Activated naive CD8-positive, alpha-beta T cell treated with anti-CD3 and anti-CD28 coated beads, Interleukin-2, amount 10 ng/mL, durations not matched to agents 7 days and 5 days (primary cell): ENCODE results near the gene FAM210A. TPM values are rescaled to one million over a fixed set of nuclear protein-coding genes. Genes with fewer than 3 reads are reported as not detected.
A peak's percentile ranks its signal among the peaks of the same experiment; 100 is the strongest.
"Not testable (repeated sequence)": the region's sequence is repeated elsewhere in the genome, so short reads cannot be mapped to it uniquely, and the experiment has no call there.

Experiments
- ATAC-seq: fragments of 150-1000 bp; cut with Tn5 transposase; one replicate; pipeline ENCODE4 v1.10.0; 2021; ENCODE audit warnings: low read depth, moderate library complexity
- POLR2A ChIA-PET: fragments of 350-600 bp; sonication (Branson Sonifier 250); formaldehyde crosslinking; loops from one replicate; lab custom pipeline; 2021; ENCODE audit warnings: antibody characterized with exemption; lab: Charles Lee
- DNase-seq: peaks from one replicate; pipeline ENCODE4 v3.0.0; 2021
- H3K27ac Mint-ChIP-seq: one replicate; pipeline ENCODE4 v1.8.0; 2022; ENCODE audit warnings: mild to moderate bottlenecking, mixed read lengths
- H3K27me3 Mint-ChIP-seq: one replicate; pipeline ENCODE4 v1.8.0; 2022; ENCODE audit warnings: mild to moderate bottlenecking, moderate library complexity, mixed read lengths
- H3K36me3 Mint-ChIP-seq: one replicate; pipeline ENCODE4 v1.8.0; 2021; ENCODE audit warnings: mild to moderate bottlenecking, mixed read lengths
- H3K4me1 Mint-ChIP-seq: one replicate; pipeline ENCODE4 v1.8.0; 2021; ENCODE audit warnings: mixed read lengths
- H3K4me3 Mint-ChIP-seq: one replicate; pipeline ENCODE4 v1.8.0; 2022; ENCODE audit warnings: mild to moderate bottlenecking, moderate library complexity, mixed read lengths
- H3K9me3 Mint-ChIP-seq: one replicate; pipeline ENCODE4 v1.8.0; 2021; ENCODE audit warnings: mixed read lengths
- total RNA-seq, 2 experiments: library from RNA; stranded (reverse); gene quantifications; one replicate each; pipeline ENCODE4 v1.2.3, GENCODE V29; 2021

The FAM210A gene
- total RNA-seq, 2 experiments from 2014 or later: 21.6 to 25.5 TPM

DNA sequence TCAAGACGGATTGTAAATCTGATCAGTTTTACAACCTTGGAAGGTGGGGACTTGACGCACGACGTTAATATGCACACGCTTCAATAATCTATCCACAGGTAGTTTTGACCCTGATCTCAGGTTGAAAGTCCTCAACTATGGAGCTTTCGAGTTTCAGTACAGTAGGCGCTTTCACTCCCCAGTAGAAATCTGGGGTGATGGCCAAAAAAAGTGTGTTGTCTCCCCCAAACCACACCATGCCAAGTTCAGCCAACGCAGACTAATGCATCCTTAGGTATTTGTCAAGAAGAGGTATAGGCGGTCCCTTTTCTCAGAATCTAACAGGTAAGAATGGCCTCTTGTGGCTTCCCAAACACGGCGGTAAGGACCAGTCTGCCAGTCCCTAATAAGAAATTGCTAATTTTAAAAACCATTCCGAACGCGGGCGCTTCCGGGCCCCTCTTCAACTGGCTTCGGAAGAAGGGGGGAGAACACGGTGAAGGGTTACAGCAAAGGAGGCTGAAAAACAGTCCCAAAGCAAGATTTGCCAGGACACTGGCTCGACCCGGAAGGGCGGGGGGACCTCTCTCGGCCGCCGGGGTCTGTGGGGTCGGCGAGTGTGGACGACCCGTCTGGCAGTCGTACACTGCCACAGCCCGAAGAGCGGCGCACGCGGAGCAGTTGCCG is 659 bp downstream of the FAM210A start:
- H3K9me3 Mint-ChIP-seq: no peaks in the 10 kb centered on the region
- peaks cover 36% of the 10 kb centered on the region for H3K36me3 Mint-ChIP-seq
- H3K4me3 Mint-ChIP-seq: peak overlapping the region; percentile 97
- H3K27ac Mint-ChIP-seq: peak overlapping the region; percentile 95
- peaks cover 45% of the 10 kb centered on the region for H3K4me1 Mint-ChIP-seq
- ATAC-seq (peak; percentile 3), DNase-seq (no peak)
- POLR2A ChIA-PET: interaction anchor here (1.2 kb wide), 1 partner anchor 112 kb away, joined by 4 read pairs; no protein-coding TSS in a partner anchor
- H3K27me3 Mint-ChIP-seq: no peaks in the 10 kb centered on the region

DNA sequence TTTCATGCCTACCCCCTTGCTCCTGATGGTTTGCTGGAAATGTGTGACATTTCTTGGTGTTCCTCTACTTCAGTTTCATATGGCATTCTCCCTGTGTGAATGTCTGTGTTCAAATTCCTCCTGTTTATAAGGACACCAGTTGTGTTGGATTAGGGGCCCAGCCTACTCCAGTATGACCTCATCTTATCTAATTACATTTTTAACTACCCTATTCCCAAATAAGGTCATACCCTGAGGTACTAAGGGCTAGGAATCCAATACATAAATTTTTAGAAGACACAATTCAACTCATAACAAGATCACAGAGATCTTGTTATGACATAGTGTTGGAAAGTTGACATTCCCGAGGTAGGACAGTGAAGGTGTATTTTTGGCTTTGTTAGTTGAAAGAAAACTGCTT is 5.5 kb downstream of the FAM210A start:
- peaks cover 55% of the 10 kb centered on the region for H3K36me3 Mint-ChIP-seq
- H3K27me3 Mint-ChIP-seq: no peaks in the 10 kb centered on the region
- H3K27ac Mint-ChIP-seq: no peak overlapping the region
- H3K4me3 Mint-ChIP-seq: no peak overlapping the region
- ATAC-seq: no peak
- H3K9me3 Mint-ChIP-seq: peaks cover 6% of the 10 kb centered on the region
- DNase-seq: no peak
- POLR2A ChIA-PET: no interaction called here
- H3K4me1 Mint-ChIP-seq: peaks cover 21% of the 10 kb centered on the region

DNA sequence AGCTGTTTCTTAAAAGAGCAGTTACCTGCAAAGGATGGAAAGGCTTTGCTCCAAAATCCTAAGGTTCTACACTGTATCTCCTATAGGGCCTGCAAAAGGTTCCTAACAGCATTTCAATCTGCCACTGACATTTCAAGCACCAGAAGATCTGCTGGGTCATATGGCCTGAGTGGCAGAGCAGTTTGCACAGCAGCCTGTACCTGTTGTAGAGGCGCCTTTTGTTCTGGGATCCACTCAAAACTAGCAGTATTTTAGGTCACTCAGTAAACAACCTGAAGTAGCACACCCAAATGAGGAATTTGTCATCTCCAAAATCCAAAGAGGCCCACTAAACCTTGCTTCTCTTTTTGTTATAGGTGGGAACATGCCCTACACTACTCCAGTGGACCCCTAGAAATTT is 6.2 kb downstream of the FAM210A start:
- H3K9me3 Mint-ChIP-seq: peaks cover 6% of the 10 kb centered on the region
- POLR2A ChIA-PET: no interaction called here
- peaks cover 53% of the 10 kb centered on the region for H3K36me3 Mint-ChIP-seq
- H3K27ac Mint-ChIP-seq: no peak overlapping the region
- H3K27me3 Mint-ChIP-seq: no peaks in the 10 kb centered on the region
- no peak overlapping the region for H3K4me3 Mint-ChIP-seq
- DNase-seq (no peak), ATAC-seq (no peak)
- peaks cover 18% of the 10 kb centered on the region for H3K4me1 Mint-ChIP-seq

DNA sequence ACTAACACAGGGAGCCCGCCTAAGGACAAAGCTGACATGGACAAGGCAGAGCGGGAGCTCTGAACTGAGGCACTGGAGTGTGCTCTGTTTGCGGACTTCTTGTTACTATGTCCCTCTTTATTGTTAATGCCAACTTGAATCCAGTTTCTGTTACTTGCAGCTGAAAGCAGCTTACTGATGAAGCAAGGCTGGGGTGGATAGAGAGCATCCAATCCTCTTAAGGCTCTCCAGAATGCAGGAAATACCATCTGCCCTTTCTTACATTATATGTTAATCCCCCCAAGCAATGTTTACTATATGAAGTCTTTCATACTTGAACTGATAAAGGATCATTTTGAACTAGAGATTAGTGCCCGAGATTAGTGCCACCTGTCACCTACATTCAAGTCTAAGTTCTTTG is 9.4 kb downstream of the FAM210A start:
- POLR2A ChIA-PET: no interaction called here
- Mint-ChIP-seq H3K4me3 (no peak overlapping the region), H3K27ac (no peak overlapping the region), H3K4me1 (peaks cover 5% of the 10 kb centered on the region), H3K27me3 (no peaks in the 10 kb centered on the region), H3K36me3 (peaks cover 51% of the 10 kb centered on the region), H3K9me3 (peaks cover 6% of the 10 kb centered on the region)
- DNase-seq: no peak
- no peak for ATAC-seq

DNA sequence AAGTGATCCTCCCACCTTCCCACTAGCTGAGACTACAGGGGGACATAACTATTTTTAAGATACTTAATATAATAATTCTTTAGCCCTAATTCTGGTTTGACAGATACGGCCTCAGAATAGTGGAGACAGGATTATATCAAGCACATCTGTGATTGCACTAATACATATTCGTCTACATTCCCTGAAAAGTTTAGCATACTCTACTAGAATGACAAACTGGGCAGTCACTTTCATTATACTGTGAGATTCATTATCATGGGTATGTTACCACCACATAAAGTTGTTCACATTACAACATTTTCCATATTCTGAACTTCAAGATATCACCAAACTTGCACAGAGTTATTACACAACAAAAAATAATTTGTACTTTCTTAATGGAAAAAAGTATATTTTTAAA is 11.0 kb downstream of the FAM210A start:
- H3K4me3 Mint-ChIP-seq: no peak overlapping the region
- DNase-seq: no peak
- H3K4me1 Mint-ChIP-seq: peaks cover 6% of the 10 kb centered on the region
- H3K27me3 Mint-ChIP-seq: no peaks in the 10 kb centered on the region
- ATAC-seq: no peak
- peaks cover 48% of the 10 kb centered on the region for H3K36me3 Mint-ChIP-seq
- H3K9me3 Mint-ChIP-seq: peaks cover 6% of the 10 kb centered on the region
- POLR2A ChIA-PET: no interaction called here
- H3K27ac Mint-ChIP-seq: no peak overlapping the region

DNA sequence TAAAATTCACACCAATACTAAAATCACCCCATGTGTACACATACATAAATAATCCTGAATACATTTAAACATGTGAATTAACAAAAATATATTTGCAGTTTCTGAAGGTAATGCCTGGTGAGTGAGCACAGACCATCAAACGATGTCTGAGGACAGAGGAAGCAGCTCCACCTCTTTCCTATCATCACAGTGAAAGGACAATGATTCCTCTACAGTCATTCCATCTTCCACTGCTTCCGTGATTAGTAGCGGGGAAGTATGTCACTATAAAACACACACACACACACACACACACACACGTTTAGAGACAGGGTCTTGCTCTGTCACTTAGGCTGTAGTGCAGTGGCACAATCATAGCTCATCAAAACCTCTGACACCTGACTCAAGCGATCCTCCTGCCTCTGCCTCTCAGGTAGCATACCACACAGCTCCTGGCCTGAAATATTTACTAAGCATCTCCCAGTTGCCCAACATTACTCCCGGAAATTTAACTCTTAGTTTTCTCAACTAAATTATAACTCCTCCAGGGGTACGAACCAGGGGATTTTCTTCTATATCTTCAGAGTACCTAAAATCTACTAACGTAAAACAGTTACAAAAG is 12.8 kb downstream of the FAM210A start:
- Mint-ChIP-seq H3K27ac (no peak overlapping the region), H3K4me3 (no peak overlapping the region), H3K36me3 (peaks cover 52% of the 10 kb centered on the region), H3K27me3 (no peaks in the 10 kb centered on the region), H3K4me1 (peaks cover 6% of the 10 kb centered on the region), H3K9me3 (peaks cover 9% of the 10 kb centered on the region)
- POLR2A ChIA-PET: no interaction called here
- DNase-seq (no peak), ATAC-seq (no peak)

DNA sequence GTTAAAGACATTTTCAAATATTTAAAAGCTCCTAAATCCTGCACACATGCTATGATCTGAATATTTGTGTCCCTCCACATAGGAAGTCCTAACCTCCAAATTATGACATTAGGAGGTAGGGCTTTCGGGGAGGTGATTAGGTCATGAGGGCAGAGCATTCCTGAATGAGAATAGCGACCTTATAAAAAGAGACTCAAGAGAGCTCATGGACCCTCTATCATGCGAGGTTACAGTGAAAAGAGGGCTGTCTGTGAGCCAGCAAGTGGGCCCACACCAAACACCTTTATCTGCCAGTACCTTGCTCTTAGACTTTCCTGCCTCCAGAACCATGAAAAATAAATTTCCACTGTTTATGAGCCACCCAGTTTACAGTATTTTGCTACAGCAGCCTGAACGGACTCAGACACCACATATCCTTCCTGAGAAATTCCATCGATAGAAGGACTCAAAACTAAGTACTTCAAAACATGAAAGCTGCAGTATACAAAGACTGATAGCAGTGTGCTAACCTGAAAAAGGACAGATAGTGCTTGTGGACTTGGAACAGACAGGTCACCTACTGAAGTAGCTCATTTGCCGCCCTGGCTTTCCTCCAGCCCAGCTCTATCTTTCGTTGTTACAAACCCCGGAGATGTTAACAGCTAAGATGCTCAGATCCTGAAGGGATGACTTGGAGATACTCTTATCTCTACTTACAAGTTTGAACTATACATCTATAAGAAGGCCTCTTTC is 13.8 kb downstream of the FAM210A start:
- POLR2A ChIA-PET: no interaction called here
- ATAC-seq (no peak), DNase-seq (no peak)
- Mint-ChIP-seq H3K9me3 (peaks cover 9% of the 10 kb centered on the region), H3K4me1 (peaks cover 6% of the 10 kb centered on the region), H3K27ac (no peak overlapping the region), H3K36me3 (peaks cover 48% of the 10 kb centered on the region), H3K4me3 (no peak overlapping the region), H3K27me3 (no peaks in the 10 kb centered on the region)

DNA sequence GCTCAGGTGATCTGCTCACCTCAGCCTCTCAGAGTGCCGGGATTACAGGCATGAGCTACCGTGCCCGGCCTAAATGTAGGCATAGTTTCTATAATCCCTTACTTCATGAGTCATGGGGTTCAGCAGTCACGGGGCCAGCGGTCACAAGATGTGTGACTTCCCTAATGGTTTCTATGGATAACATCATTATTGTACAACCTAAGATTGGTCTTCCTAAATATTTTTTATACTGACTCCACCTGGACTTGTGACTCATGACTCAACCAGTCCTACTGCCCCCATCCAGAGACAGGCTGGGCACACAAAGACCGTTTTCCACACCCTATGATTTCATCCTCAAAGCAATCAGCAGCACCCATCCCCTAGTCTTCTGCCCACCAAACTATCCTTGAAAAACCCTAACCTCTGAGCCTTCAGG is 15.9 kb downstream of the FAM210A start:
- Mint-ChIP-seq H3K36me3 (peaks cover 57% of the 10 kb centered on the region), H3K4me1 (peaks cover 6% of the 10 kb centered on the region), H3K9me3 (peaks cover 8% of the 10 kb centered on the region), H3K4me3 (no peak overlapping the region), H3K27me3 (no peaks in the 10 kb centered on the region), H3K27ac (no peak overlapping the region)
- no peak for DNase-seq
- ATAC-seq: no peak
- POLR2A ChIA-PET: no interaction called here

DNA sequence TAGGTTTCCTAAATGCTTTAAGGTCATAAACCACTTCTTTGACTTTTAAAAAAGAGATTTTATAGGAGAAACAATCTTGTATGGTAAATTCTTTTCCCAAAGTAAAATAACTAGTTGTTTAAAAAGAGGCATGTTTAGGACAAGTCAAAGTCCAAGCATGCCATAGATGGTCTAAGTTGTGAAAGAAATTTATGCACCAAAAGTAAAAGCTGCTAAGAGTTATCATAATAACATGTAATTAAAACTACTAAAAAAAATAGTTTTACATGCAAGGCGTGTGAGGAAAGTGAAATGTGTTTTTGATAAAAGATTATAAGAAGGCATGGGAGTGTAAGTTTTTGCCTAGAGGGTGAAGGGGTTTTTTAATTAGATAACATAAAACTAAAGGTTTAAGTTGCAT is 22.5 kb downstream of the FAM210A start:
- no peaks in the 10 kb centered on the region for H3K27me3 Mint-ChIP-seq
- DNase-seq (no peak), ATAC-seq (no peak)
- POLR2A ChIA-PET: no interaction called here
- H3K9me3 Mint-ChIP-seq: peaks cover 31% of the 10 kb centered on the region
- no peak overlapping the region for H3K4me3 Mint-ChIP-seq
- H3K4me1 Mint-ChIP-seq: no peaks in the 10 kb centered on the region
- H3K27ac Mint-ChIP-seq: no peak overlapping the region
- peaks cover 68% of the 10 kb centered on the region for H3K36me3 Mint-ChIP-seq

DNA sequence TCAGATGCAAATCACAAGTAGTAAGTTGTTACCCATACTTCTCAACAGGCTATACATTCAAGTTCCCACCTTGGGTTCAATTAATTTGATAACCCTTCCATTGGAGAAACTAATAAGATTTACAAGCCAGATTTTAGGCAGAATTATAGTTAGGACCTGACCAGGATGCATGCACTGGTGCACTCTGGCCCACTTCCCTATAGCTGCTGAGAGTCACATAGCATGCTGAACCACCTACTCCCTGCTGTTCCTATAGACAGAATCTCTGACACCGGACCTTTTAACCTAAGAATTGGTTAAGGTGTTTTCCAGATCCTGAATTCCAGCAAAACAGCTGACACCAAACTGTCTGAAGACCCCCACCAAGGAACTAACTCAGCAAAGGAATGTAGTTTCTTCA is 26.2 kb downstream of the FAM210A start:
- Mint-ChIP-seq H3K27ac (no peak overlapping the region), H3K36me3 (peaks cover 62% of the 10 kb centered on the region), H3K9me3 (peaks cover 31% of the 10 kb centered on the region), H3K4me1 (peaks cover 2% of the 10 kb centered on the region), H3K4me3 (no peak overlapping the region), H3K27me3 (no peaks in the 10 kb centered on the region)
- no peak for DNase-seq
- ATAC-seq: no peak
- POLR2A ChIA-PET: no interaction called here

DNA sequence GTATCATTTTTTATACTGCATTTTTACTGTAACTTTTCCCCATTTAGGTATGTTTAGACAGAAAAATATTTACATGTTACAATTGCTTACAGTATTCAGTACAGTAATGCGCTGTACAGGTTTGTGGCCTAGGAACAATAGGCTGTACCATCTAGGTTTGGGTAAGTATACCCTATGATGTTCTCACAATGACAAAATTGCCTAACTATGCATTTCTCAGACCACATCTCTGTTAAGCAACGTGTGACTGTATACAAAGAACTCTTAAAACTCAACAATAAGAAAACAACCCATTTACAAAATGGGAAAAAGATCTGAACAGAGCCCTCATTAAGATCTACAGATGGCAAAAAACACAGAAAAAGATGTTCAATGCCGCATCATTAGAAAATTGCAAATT is 29.4 kb downstream of the FAM210A start:
- Mint-ChIP-seq H3K9me3 (peaks cover 22% of the 10 kb centered on the region), H3K4me3 (no peak overlapping the region), H3K27me3 (no peaks in the 10 kb centered on the region), H3K36me3 (peaks cover 60% of the 10 kb centered on the region), H3K27ac (no peak overlapping the region), H3K4me1 (peaks cover 2% of the 10 kb centered on the region)
- no peak for ATAC-seq
- DNase-seq: no peak
- POLR2A ChIA-PET: no interaction called here

DNA sequence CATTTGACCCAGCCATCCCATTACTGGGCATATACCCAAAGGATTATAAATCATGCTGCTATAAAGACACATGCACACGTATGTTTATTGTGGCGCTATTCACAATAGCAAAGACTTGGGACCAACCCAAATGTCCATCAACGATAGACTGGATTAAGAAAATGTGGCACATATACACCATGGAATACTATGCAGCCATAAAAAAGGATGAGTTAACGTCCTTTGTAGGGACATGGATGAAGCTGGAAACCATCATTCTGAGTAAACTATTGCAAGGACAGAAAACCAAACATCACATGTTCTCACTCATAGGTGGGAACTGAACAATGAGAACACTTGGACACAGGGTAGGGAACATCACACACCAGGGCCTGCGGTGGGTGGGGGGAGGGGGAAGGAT is 31.0 kb downstream of the FAM210A start:
- H3K9me3 Mint-ChIP-seq: peaks cover 15% of the 10 kb centered on the region
- POLR2A ChIA-PET, H3K27me3 Mint-ChIP-seq, DNase-seq, H3K4me1 Mint-ChIP-seq, H3K27ac Mint-ChIP-seq, H3K4me3 Mint-ChIP-seq, ATAC-seq: not testable (repeated sequence)
- H3K36me3 Mint-ChIP-seq: peaks cover 56% of the 10 kb centered on the region

DNA sequence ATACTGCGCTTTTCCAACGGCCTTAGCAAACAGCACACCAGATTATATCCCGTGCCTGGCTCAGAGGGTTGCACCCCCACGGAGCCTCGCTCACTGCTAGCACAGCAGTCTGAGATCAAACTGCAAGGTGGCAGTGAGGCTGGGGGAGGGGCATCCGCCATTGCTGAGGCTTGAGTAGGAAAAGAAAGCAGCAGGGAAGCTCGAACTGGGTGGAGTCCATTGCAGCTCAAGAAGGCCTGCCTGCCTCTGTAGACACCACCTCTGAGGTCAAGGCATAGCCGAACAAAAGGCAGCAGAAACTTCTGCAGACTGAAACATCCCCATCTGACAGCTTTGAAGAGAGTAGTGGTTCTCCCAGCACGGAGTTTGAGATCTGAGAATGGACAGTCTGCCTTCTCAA is 36.3 kb downstream of the FAM210A start:
- ATAC-seq, H3K4me1 Mint-ChIP-seq, H3K27me3 Mint-ChIP-seq, POLR2A ChIA-PET, H3K4me3 Mint-ChIP-seq, DNase-seq, H3K9me3 Mint-ChIP-seq, H3K27ac Mint-ChIP-seq: not testable (repeated sequence)
- H3K36me3 Mint-ChIP-seq: peaks cover 46% of the 10 kb centered on the region
